ENCODE results near the gene TRIM41.

TRIM41 gene

DNA sequence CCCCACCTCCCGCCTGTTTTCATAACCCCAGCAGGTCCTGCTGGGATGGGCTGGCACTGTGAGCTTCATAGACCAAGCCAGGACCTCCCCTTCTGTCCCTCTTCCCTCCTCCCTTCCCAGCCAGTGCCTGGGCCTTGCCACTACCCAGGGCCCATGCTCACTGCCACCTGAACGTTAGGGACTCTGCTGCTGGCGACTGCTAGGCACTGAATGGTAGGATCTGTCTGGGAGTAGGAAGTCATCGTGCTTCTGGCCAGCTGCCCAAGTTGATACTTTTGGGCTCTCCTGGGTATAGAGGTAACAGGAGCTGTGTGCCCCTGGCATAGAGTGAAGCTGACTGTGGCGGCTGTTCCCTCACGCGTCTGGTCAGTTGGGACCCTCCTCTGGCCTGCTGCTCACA, 8.4 kb downstream of the TRIM41 start:
- no peak for DNase-seq (ENCODE audit: low spot score)

DNA sequence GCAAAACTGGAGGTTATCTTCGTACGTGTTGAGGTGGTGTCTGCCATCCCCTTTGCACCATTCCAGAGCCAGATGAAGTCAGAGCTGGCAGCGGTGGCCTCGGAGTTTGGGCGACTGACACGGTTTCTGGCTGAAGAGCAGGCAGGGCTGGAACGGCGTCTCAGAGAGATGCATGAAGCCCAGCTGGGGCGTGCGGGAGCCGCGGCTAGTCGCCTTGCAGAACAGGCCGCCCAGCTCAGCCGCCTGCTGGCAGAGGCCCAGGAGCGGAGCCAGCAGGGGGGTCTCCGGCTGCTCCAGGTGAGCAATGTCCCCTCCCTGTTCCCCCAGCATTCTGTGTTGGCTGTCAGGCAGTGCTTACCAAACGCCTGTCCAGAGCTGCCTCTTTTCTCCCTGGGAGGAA, 9.5 kb downstream of the TRIM41 start:
- DNase-seq (ENCODE audit: low spot score) = no peak

DNA sequence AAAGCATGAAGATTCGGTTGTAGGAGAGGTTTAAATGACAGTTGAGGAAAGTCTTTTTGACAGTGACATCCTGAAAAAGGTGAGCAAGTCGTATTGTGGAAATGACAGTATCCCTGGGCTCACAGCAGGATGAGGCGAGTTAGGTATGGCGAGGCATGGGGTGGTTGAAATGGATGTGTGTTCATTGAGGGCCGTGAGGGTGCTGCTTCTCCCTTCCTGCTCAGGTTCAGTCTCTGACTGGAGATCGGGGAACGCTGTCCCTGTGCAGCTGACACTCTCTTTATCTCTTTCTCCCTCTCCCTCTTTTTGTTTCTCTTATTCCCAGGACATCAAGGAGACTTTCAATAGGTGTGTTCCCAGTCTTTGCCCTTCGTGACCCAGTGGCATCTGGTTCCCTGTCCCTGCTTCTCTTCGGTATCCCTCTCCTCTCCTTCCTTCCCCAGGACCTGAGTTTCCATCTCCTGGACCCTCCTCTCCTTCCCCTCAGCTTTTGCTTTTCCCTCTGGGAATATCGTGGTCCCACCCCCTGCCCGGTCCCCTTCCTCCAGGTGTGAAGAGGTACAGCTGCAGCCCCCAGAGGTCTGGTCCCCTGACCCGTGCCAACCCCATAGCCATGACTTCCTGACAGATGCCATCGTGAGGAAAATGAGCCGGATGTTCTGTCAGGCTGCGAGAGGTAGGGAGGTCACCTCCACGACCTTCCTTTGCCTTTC, 10.2 kb downstream of the TRIM41 start:
- DNase-seq (ENCODE audit: low spot score) = no peak

DNA sequence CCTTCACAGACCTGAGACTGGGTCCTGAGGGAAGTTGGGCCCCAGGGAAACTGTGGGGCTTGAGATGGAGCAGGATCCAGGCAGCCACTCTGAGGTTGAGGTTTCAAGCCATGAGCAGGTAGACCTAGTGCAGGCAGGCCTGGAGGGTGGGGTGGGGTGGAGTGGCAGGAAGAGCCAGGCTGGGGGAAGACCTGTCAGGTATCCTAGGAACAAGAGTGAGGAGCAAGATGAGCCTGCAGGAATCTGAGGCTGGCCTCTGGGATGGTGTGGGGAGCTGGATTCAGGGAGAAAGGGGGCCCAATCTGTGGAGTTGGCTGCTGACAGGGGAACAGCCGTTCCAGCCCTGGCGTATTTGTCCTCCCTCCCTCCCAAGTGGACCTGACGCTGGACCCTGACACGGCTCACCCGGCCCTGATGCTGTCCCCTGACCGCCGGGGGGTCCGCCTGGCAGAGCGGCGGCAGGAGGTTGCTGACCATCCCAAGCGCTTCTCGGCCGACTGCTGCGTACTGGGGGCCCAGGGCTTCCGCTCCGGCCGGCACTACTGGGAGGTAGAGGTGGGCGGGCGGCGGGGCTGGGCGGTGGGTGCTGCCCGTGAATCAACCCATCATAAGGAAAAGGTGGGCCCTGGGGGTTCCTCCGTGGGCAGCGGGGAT, 10.8 kb downstream of the TRIM41 start:
- no peak for DNase-seq (ENCODE audit: low spot score)

DNA sequence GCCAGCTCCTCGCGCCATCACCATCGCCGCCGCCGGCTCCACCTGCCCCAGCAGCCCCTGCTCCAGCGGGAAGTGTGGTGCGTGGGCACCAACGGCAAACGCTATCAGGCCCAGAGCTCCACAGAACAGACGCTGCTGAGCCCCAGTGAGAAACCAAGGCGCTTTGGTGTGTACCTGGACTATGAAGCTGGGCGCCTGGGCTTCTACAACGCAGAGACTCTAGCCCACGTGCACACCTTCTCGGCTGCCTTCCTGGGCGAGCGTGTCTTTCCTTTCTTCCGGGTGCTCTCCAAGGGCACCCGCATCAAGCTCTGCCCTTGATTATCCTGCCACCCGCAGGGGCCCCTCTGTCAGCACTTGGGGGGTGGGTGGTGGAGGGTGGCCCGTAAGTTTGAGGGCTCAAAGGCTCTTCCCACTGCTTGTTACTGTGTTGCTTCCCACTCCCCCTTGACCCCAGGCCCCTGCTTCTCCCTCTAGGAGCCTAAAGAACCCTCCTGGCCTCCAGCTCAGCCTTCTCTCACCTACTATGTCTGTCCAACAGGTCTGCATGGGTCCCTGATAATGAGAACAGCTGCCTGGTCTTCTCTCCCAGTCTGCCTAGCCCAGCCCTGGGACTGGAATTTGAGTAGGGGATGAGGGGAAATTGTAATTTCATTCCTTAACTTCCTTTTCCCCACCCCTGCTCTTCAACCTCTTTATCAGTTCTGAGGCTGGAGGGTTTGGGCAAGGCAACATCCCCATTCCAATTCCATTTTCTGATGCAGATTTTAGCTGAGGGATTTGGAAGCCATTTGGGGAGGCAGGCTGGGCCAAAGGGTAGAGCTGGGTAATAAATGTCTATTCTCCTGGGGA, 11.6 kb downstream of the TRIM41 start:
- no peak for DNase-seq (ENCODE audit: low spot score)

DNA sequence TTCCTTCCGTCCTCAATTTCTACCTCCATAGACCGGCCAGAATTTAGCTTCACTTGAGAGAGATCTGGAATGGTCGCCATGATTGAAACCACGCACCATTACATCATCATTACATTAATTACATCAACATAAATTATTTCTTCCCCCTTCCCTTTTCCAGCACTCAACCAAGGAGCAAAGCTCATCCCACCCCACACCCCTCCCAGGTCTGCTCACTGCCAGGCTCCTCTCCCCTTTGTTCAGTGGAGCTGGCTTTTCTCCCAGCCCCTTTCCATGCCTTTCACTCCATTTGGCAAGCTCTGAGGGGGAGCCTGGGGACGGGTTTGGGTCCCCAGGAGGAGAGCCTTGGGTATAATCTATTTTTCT, 12.2 kb downstream of the TRIM41 start:
- DNase-seq (ENCODE audit: low spot score) = no peak

DNA sequence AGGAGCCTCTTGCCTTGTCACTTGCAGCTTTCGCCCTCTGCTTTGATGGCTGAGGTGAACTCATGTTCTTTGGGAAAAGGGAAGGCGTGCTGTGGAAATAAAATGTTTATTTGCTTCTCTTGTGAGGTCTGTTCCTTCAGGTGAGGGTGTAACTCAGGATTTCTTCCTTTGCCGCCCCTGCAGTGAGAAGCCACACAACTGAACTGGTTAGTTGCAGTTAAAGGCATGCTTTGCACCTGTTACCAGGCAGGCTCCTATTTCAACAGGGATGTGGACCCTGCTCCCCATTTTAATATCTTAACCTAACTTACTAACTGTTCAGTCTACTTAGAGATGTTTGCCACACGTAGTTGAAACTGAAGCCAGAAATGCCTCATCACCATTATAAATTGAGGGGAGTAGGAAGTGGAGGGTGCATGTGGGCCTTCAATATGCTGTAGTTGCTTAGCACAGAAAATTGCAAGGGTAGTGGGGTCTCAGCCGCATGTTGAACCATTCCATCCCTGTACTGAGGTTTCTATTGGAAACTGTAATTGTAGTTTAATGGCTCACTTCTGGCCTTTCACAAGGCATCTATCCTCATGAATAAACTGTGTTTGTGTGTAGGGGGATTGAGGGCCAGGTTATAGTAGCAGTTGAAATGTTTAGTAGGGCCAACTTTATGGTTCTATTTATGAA, 12.7 kb downstream of the TRIM41 start:
- DNase-seq (ENCODE audit: low spot score) = no peak

DNA sequence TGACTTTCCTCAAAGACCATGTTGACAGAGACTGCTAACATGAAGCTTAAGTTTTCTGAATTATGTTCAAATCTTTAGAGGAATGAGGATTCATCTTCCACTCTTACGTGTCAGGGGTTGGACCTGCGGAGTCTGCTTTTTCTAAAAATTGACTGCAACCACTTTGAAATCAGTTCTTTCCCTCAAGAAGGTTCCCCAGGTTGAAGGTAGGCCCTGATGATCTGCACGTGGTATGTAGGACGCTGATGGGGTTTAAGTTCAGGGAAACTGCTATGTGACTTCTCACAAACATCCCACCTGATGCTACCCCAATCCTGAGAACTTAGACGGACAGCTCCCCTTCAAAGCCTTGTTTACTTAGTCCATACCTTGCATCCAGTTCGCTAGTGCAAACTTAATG, 13.4 kb downstream of the TRIM41 start:
- DNase-seq (ENCODE audit: low spot score) = no peak

DNA sequence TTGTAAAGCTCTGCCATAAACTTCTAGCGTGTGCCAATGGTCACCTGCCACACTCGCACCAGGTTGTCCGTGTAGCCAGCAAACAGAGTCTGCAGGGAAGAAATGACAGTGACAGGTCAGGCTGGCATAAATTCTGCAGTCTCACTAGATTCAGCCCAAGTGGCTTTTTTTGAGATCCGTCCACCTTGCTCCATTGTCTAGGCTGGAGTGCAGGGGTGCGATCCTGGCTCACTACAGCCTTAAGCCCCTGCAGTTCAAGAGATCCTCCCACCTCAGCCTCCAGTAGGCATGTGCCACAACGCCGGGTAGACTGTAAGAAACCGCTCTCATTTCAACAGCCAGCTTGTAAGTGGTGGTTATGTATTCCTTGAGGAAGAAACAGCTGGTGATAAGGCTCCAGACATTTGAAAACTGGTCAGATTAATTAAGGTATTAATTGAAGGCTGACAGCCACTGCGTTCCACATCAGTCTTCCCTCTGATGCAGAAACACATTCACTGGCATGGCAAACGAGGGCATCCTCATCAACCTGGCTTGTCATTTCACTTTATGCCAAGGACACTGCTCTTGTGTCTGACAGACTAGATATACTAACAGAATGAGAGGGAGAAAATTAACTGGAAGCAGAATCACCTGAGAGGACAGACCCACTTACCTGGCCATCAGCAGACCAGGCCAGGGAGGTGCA, 14.0 kb downstream of the TRIM41 start:
- no peak for DNase-seq (ENCODE audit: low spot score)

DNA sequence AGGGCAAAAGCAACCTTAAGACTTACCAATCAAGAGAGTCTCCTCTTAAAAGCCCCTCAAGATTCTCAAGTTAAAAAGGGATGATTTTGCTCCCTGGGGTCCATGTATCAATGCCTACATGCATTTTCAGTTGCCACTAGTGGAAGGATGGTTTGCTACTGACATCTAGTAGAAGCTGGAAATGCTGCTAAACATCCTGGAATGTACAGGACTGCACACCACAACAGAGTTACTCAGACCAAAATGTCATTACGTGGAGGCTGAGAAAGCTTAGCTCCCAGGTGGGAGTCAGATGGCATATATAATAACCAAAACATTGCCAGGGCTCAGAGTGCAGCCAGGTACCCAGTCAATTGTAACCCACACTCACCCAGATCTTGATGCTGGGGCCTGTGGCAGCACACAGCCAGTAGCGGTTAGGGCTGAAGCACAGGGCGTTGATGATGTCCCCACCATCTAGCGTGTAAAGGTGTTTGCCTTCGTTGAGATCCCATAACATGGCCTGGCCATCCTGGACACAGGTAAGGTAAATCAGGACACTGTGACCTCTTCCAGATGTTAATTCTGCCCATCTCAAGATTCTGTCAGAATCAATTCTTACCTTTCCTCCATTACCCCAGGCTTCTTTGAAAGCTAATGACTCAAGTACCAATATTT, 14.8 kb downstream of the TRIM41 start:
- no peak for DNase-seq (ENCODE audit: low spot score)

DNA sequence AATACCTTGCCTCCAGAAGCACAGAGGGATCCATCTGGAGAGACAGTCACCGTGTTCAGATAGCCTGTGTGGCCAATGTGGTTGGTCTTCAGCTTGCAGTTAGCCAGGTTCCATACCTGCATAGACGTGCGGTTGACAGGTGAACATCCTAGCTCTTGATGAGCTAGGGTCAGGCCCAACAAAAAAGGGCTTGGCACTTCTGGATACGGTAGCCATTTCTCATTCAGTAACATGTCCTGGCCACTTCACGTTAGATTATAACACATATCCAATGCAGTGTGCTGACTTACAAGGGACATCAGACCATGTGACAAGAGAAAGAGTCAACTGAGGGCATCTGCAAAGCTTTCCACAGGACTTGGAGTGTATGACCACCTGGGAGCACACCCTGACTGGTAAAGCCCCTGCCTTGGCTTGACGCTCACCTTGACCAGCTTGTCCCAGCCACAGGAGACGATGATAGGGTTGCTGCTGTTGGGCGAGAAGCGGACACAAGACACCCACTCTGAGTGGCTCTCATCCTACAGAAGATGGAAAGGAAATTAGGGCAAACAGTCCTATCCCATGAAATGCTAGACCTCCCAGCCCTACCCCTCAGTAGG, 16.1 kb downstream of the TRIM41 start:
- DNase-seq (ENCODE audit: low spot score) = no peak

DNA sequence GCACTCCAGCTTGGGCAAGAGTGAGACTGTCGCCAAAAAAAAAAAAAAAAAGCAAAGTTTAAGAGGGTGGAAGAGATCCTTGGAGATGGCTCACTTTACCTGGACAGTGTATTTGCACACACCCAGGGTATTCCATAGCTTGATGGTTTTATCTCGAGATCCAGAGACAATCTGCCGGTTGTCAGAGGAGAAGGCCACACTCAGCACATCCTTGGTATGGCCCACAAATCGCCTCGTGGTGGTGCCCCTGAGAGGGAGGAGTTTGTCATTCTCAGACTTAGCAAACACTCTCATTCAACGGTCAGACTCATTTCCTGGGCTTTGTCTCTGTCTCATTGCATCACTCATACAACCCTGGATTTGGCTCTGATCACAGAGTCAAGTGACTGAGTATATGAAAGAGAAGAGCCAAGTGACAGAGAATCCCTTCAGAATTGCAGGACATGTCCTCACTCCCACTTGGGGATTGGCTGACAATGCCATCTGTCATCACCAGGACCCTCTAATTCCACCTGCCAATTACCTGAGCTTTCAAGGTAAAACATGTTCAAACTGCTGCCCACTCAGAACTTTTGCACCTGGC, 18.4 kb downstream of the TRIM41 start:
- no peak for DNase-seq (ENCODE audit: low spot score)

DNA sequence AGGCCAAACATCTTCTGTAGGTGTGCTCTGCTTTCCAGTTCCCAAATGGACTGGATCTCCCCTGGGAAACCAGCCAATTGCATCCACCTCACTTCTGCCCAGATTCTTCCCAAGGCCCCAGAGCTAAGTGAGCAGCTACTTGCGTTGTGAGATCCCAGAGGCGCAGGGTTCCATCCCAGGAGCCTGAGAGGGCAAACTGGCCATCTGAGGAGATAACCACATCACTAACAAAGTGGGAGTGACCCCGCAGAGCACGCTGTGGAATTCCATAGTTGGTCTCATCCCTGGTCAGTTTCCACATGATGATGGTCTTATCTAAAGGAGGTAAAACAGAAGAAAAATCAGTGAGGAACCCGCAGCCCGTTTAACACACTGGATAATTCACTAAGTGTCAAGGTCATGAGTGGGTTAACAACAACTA, 19.0 kb downstream of the TRIM41 start:
- no peak for DNase-seq (ENCODE audit: low spot score)

DNA sequence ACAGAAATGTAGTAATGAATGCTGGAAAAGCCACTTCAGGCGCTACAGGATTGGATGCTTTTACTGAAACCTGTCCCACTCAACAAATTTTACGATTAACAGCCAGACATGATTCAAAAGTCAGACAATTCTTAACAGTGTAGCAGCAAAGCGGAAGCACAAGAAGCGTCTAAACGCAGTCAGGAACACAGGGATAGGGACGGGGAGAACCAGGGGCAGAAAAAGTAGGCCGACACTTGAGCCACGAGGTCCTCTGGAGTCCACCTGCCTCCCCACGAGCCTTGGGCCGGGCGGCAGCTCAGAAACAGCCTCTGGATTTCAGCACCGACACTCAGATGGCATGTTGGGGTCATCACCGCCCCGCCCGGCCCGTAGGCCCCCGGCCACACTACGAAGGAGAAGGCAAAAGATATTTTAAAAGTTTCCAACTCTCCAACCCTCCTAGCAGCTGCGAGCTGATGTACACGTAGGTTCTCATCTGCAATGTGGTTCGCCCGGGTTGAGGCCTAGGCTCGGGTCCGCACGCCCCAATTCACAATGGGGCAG, 20.0 kb downstream of the TRIM41 start:
- DNase-seq (ENCODE audit: low spot score) = no peak

DNA sequence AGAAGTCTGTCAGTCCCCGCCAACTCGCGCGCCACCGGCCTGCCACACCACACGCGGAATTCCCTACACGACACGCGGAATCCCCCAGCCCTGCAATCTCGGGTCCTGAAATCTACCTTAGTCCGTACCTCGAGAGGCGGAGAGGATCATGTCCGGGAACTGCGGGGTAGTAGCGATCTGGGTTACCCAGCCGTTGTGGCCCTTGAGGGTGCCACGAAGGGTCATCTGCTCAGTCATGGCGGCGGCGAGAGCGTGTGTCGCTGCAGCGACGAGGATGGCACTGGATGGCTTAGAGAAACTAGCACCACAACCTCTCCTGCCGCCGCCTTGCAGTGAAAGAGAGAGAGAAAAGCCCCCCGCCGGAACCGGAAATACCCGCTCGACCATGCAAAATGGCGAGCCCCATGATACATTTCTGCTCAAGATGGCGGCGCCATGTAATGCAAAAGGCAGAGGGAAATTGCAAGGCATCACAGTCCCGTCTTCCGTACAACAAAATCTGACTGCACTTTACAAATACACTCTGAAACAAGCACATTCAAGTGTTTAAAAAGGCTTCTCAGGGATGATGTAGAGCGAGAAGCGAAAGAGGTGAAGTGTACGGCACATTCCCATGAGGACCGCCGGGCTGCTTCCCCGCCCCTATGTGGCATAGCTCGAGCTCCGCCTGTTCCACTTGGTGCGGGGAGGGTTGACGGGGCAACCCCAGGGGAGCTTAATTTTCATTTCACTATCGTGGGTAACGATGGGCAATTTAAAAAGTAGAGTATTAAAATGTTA, 20.7 kb downstream of the TRIM41 start, which contains the start of gene RACK1:
RACK1 (minus strand) TSS at position 343 of the 780 bp plus-strand sequence; CDS start at position 237, 106 bp downstream.
- peak; percentile 95 for DNase-seq (ENCODE audit: low spot score)

DNA sequence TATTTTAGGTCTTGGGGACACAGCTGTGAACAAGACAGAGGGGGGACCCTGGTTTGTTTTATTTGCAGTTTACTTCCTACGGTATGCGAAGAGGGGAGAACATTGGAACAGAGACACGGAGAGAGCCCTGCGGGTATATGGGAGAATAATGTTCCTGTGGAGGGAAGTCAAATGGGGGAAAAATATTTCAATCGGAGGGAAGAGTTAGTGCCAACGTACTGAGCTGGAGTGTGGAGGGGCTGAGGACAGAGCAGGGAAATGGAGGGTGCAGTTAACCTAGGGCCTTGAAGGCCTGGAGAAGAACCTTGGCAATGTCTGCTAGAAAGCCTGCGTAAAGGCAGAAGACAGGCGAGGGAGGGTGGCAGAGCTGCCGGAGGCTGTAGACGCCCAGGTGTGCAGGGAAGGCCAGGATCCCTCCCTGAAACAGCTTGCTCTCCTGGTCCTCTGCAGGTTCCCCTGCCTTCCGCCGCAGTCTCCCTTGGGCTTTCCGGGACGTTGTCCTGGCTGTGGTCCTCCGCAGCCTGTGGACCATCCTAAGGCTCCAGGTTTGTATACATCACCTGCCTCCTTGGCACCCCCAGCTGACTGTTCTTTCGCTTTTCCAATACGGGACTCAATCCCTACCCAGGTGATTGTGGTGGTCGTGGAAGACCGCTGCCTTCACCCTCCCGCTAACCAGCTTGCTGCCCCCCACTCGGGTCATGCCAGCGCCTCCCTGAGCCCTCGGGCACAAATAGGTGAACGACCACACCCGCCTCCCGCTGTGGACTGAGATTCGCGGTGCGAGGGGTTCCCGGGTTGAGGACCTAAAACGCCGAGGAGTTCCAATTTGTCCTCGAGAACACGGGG, 22.6 kb downstream of the TRIM41 start:
- DNase-seq (ENCODE audit: low spot score) = no peak

DNA sequence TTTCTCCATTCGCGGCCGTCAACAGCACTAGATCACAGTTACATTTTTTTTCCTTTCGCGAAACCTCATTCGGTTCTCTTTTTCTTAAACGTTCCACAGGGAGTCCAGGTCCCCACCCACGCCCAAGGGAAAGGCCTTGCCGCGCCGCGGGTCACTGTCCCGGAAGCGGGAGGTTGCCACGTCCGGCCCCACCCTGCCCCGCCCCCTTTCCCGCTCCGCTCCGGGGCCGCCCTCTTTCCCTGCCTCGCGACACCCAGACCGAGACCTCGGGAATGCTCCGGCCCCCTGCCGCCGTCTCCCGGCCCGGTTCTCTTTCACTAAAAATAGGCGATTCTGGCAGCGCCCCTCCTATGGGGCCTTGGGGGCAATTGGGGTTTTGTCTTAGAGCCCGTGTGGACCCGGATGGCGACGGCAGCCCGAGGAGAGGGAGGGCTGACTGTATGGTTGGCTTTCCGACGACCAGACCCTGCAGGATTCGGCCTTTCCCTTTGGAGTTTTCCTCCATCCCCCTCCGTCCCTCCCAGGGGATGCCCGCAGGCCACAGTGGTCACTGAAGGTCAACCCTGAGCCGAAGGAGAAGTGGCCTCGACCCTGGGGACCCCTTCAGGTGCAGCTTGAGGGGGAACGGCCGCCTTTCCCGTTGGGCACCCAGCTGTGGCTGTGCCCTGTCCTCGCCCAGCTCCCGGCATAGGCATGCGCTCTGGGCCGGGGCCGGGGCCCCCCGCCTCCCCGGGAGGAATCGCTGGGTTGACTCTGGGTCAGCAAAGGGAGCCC, 23.4 kb downstream of the TRIM41 start:
- peak; percentile 77 for DNase-seq (ENCODE audit: low spot score)
